IPS-18c (cell line): ENCODE measurements around the gene SAPCD2.

ENCODE experiments used
- H3K4me3 ChIP-seq: 2 replicates; pipeline ENCODE4 v1.7.0; 2013; ENCODE audit warnings: low read depth, mild to moderate bottlenecking, low read length, moderate library complexity; ENCODE audit not compliant: insufficient read depth
- H3K9me3 ChIP-seq: one replicate; pipeline ENCODE4 v1.6.1; 2013; ENCODE audit warnings: mild to moderate bottlenecking, low read length, moderate library complexity; ENCODE audit not compliant: control insufficient read depth, insufficient read depth

Gene SAPCD2

GRCh38 chr9:137020771-137021567 lies 49.4 kb downstream of the SAPCD2 start:
- no peak overlapping the region for H3K4me3 ChIP-seq
- no peaks in the 10 kb centered on the region for H3K9me3 ChIP-seq

DNA sequence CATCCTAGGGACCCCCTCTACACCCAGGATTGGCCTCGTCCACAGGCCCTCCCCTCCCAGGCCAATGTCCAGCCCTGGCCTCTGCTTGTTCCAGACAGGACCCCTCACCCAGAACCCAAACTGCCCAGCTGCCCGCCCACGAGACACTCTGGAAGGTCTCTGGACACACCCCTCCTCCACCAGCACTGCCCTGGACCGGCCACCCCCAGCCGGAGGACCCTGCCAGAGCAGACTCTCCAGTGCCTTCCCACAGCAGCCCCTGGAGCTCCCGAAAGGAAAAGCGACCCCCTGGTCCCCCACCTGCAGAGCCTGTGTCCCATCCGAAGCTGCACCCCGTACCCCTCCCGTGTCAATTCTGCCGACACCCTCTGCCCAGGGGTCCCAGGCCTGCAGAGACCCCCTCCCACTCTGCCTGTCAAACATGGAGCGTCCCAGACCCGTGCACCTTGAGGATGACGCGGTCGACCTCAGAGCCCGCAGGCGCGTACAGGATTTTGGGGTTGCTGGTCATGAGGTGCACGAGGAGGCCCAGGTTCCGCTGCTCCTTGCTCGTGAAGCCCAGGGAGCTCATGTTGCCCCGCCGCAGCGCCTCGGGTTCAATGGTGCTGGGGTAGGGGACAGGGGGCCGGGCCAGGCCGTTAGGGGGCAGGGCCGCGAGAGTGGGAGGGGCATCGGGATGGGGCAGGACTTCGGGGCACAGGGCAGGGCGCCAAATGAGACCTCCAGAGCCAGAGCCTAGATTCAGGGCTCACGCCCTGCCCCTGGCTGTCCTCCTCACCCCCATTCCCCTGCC lies 50.3 kb downstream of the SAPCD2 start:
- H3K4me3 ChIP-seq: no peak overlapping the region
- no peaks in the 10 kb centered on the region for H3K9me3 ChIP-seq

DNA sequence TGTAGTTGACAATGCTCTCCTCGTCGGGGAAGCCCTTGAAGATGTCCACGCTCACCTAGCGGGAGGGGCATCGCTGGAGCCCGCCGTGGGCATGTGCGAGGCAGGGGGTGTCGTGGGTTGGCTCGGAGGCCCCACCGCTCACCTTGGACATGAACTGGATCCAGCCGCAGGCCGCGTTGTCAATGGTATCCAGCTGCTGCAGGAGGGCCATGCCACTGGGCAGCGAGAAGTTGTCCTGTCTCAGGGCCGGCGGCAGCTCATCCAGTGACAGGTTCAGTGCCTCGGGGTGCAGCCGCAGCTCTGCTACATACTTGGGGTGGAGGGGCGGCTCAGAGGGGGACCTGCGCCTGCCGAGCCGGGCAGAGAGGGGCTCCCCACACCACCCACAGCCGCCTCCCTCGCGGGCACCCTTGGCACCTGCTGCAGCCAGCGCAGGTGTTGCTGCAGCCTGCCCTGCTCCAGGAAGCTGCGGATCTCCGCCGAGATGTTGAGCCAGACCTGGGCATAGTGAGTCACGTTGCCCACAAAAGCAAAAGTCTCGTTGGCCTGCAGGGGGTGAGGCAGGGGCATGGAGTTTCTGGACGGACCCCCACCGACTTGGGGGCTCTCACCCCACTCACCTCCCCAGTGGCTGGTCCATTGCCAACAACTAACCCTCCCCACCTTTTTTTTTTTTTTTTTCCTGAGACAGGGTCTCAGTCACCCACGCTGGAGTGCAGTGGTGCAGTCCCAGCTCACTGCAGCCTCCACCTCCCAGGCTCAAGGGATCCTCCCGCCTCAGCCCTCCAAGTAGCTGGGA lies 51.4 kb downstream of the SAPCD2 start:
- Histone ChIP-seq H3K4me3 (no peak overlapping the region), H3K9me3 (no peaks in the 10 kb centered on the region)

- no peaks in the 10 kb centered on the region for H3K9me3 ChIP-seq
- H3K4me3 ChIP-seq: no peak overlapping the region
These were observed 52.4 kb downstream of the SAPCD2 start for GRCh38 chr9:137017791-137018497.

DNA sequence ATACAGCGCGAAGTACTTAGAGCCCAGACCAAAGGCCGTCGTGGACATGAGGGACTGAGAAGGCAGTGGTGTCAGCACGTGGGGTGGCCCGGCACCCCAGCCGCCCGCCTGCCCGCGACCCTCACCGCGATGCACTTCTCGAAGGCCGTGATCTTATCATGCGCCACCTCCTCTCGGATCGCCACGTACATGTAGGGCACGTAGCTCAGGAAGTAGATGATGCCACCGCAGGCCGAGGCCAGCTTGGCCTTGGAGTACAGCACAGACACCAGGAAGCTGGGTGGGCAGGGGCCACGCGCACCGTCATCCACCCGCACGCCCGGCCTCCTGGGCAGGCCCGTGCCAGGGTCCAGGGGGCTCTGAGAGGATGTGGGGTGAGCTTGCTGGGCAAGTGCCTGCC lies 53.3 kb downstream of the SAPCD2 start:
- Histone ChIP-seq H3K4me3 (no peak overlapping the region), H3K9me3 (no peaks in the 10 kb centered on the region)

- no peaks in the 10 kb centered on the region for H3K9me3 ChIP-seq
These were observed 53.9 kb downstream of the SAPCD2 start for GRCh38 chr9:137016436-137016835.

DNA sequence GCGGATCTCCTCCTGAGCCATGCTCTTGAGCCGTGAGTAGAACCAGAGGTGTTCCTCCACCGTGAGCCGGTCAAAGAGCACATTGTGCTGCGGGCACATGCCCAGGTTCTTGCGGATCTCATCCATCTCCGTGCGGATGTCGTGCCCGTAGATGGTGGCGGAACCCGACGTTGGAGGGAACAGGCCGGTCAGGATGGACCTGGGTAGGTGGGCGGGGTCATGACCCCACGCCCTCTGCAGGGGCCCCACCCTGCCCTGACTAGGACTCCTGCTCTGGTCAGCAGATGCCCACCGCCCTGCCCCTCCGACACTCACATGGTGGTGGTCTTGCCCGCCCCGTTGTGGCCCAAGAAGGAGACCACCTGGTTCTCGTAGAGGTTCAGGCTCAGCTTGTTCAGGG lies 54.4 kb downstream of the SAPCD2 start:
- H3K9me3 ChIP-seq: no peaks in the 10 kb centered on the region
- no peak overlapping the region for H3K4me3 ChIP-seq

More at GRCh38 chr9:137016436-137016835, 53.9 kb downstream of the SAPCD2 start:
- H3K4me3 ChIP-seq: no peak overlapping the region

- Histone ChIP-seq H3K9me3 (no peaks in the 10 kb centered on the region), H3K4me3 (no peak overlapping the region)
These were observed 54.8 kb downstream of the SAPCD2 start for GRCh38 chr9:137015540-137015930.

- no peak overlapping the region for H3K4me3 ChIP-seq
- H3K9me3 ChIP-seq: no peaks in the 10 kb centered on the region
These were observed 55.4 kb downstream of the SAPCD2 start for GRCh38 chr9:137014776-137015539.

GRCh38 chr9:137014166-137014565 lies 56.2 kb downstream of the SAPCD2 start:
- H3K4me3 ChIP-seq: no peak overlapping the region
- H3K9me3 ChIP-seq: peaks cover 2% of the 10 kb centered on the region

DNA sequence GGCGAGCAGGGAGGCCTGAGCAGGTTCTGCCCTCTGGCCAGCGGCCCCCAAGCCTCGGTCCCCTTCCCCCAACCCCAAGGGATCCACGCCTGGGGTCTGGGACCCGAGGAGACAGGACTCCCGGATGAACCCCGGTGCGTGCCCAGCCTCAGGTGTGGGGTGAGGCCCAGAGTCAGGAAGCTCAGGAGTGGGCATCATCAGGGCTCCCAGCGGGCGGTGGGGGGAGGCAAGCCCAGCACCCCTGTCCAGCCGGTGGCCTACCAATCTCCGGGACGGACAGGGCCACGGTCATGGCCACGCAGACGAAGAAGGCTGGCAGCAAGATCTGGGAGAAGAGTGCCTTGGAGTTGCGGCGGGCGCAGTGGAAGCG lies 56.8 kb downstream of the SAPCD2 start:
- Histone ChIP-seq H3K9me3 (peaks cover 2% of the 10 kb centered on the region), H3K4me3 (no peak overlapping the region)

- no peak overlapping the region for H3K4me3 ChIP-seq
- peaks cover 2% of the 10 kb centered on the region for H3K9me3 ChIP-seq
These were observed 57.4 kb downstream of the SAPCD2 start for GRCh38 chr9:137012694-137013570.
